Measurements from ENCODE around the gene TAF11L4.
"Not testable (repeated sequence)": the region's sequence is repeated elsewhere in the genome, so short reads cannot be mapped to it uniquely, and the experiment has no call there.

The TAF11L4 gene

GRCh38 chr5:17521501-17521900, at the start of gene TAF11L4:
Gene TAF11L4, plus strand, starts transcription at chr5:17521801.
- DNase-seq: not testable (repeated sequence)

GRCh38 chr5:17475064-17475463, 46.5 kb upstream of the TAF11L4 start:
- not testable (repeated sequence) for DNase-seq

GRCh38 chr5:17477043-17477442, 44.6 kb upstream of the TAF11L4 start:
- no peak for DNase-seq

- DNase-seq: no peak
These were observed 43.9 kb upstream of the TAF11L4 start for GRCh38 chr5:17477573-17478265.

GRCh38 chr5:17481378-17481777, 40.2 kb upstream of the TAF11L4 start:
- DNase-seq: no peak

GRCh38 chr5:17482790-17483189, 38.8 kb upstream of the TAF11L4 start:
- no peak for DNase-seq

GRCh38 chr5:17486464-17487173, 35.0 kb upstream of the TAF11L4 start:
- DNase-seq: not testable (repeated sequence)

- no peak for DNase-seq
These were observed 34.5 kb upstream of the TAF11L4 start for GRCh38 chr5:17487174-17487512.

- DNase-seq: not testable (repeated sequence)
These were observed 30.3 kb upstream of the TAF11L4 start for GRCh38 chr5:17491257-17491656.

- DNase-seq: no peak
These were observed 28.8 kb upstream of the TAF11L4 start for GRCh38 chr5:17492770-17493169.

GRCh38 chr5:17497446-17497845, 24.2 kb upstream of the TAF11L4 start:
- no peak for DNase-seq

- not testable (repeated sequence) for DNase-seq
These were observed 23.7 kb upstream of the TAF11L4 start, which contains the start of gene TAF11L2 for GRCh38 chr5:17497931-17498330. Gene TAF11L2, plus strand, starts transcription at chr5:17498231.

GRCh38 chr5:17511775-17512325, 9.8 kb upstream of the TAF11L4 start:
- DNase-seq: no peak

- peak; percentile 16 for DNase-seq
These were observed 4.1 kb upstream of the TAF11L4 start for GRCh38 chr5:17517526-17517925.

GRCh38 chr5:17518067-17518466, 3.5 kb upstream of the TAF11L4 start, which contains the start of gene TAF11L3:
Gene TAF11L3, plus strand, starts transcription at chr5:17518367.
- not testable (repeated sequence) for DNase-seq

- not testable (repeated sequence) for DNase-seq
These were observed 2.1 kb upstream of the TAF11L4 start for GRCh38 chr5:17519508-17519907.

GRCh38 chr5:17524935-17525334, 3.3 kb downstream of the TAF11L4 start, which contains the start of gene TAF11L5:
Gene TAF11L5, plus strand, starts transcription at chr5:17525235.
- DNase-seq: not testable (repeated sequence)

- DNase-seq: not testable (repeated sequence)
These were observed 4.9 kb downstream of the TAF11L4 start for GRCh38 chr5:17526504-17526903.

GRCh38 chr5:17528369-17528768, 6.8 kb downstream of the TAF11L4 start, which contains the start of gene TAF11L6:
Gene TAF11L6, plus strand, starts transcription at chr5:17528669.
- not testable (repeated sequence) for DNase-seq

All from activated CD4-positive, alpha-beta T cell treated with anti-CD3 and anti-CD28 coated beads for 1 hour (primary cell).